ENCODE data around the gene CNTN4.

DNA sequence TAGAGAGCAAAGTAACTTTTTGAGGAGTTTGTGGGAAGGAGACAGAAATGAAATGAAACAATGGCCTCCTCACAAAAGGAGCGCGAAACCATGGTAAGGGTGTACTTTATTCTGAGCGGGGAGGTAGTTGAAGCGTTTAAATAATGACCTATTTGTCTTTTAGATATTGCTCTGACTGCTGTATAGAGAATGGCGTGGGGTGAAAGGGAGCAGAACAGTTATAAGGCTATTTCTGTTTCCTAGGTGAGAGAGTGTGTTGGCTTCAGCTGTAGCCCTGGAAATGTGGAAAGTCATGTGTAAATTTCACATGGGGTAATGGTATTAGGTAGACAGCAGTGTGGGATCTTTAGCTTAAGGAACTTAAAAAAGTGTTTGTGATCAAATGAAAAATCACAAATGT is 54.9 kb downstream of the CNTN4 start:
- TF ChIP-seq EZH2 (IDR thresholded peaks at IDR 0.05; ENCODE audit: borderline replicate concordance, low read depth, low read length, poor library complexity, severe bottlenecking), result no peak
- TF ChIP-seq, protein P1, sequence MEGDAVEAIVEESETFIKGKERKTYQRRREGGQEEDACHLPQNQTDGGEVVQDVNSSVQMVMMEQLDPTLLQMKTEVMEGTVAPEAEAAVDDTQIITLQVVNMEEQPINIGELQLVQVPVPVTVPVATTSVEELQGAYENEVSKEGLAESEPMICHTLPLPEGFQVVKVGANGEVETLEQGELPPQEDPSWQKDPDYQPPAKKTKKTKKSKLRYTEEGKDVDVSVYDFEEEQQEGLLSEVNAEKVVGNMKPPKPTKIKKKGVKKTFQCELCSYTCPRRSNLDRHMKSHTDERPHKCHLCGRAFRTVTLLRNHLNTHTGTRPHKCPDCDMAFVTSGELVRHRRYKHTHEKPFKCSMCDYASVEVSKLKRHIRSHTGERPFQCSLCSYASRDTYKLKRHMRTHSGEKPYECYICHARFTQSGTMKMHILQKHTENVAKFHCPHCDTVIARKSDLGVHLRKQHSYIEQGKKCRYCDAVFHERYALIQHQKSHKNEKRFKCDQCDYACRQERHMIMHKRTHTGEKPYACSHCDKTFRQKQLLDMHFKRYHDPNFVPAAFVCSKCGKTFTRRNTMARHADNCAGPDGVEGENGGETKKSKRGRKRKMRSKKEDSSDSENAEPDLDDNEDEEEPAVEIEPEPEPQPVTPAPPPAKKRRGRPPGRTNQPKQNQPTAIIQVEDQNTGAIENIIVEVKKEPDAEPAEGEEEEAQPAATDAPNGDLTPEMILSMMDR (conservative IDR thresholded peaks at IDR 0.05; ENCODE audit: low read depth, low read length), result no peak

Measured in A673 (cell line).